MCF 10A (cell line): Measurements from ENCODE around the gene FAM118A. TPM values are rescaled to one million over a fixed set of nuclear protein-coding genes. Genes with fewer than 3 reads are reported as not detected.

Source experiments
- BruUV-seq: library from RNA; stranded (reverse); fragments of 400-500 nt; replicated peaks from 2 replicates; lab custom pipeline; 2021; lab: Mats Ljungman, UMichigan
- CTCF ChIA-PET: fragments of 300-600 bp; sonication (Branson Sonifier 250); formaldehyde crosslinking; extraction: SDS; loops from one replicate; lab custom pipeline; 2021; ENCODE audit warnings: antibody characterized with exemption, inconsistent platforms; lab: Yijun Ruan, JAX
- POLR2A ChIA-PET: fragments of 300-600, 350-650 bp; sonication (Branson Sonifier 250); formaldehyde crosslinking; extraction: SDS; loops from one replicate; lab custom pipeline; 2020; ENCODE audit warnings: antibody characterized with exemption, inconsistent platforms; lab: Yijun Ruan, JAX
- DNase-seq: peaks from one replicate; pipeline ENCODE4 v3.0.0-alpha.2; 2018; ENCODE audit not compliant: unreplicated experiment
- H3K27ac Mint-ChIP-seq: one replicate; pipeline ENCODE4 v1.8.0; 2022; ENCODE audit warnings: mild to moderate bottlenecking, low read depth, mixed read lengths; ENCODE audit not compliant: unreplicated experiment
- H3K27me3 Mint-ChIP-seq: one replicate; pipeline ENCODE4 v1.8.0; 2022; ENCODE audit warnings: mixed read lengths; ENCODE audit not compliant: insufficient read depth, unreplicated experiment
- H3K36me3 Mint-ChIP-seq: one replicate; pipeline ENCODE4 v1.8.0; 2022; ENCODE audit warnings: mild to moderate bottlenecking, moderate library complexity, mixed read lengths; ENCODE audit not compliant: insufficient read depth, unreplicated experiment
- H3K4me1 Mint-ChIP-seq: one replicate; pipeline ENCODE4 v1.8.0; 2022; ENCODE audit warnings: mixed read lengths; ENCODE audit not compliant: insufficient read depth, unreplicated experiment
- H3K4me3 Mint-ChIP-seq: one replicate; pipeline ENCODE4 v1.8.0; 2022; ENCODE audit warnings: mild to moderate bottlenecking, moderate library complexity, mixed read lengths; ENCODE audit not compliant: unreplicated experiment
- H3K9me3 Mint-ChIP-seq: one replicate; pipeline ENCODE4 v1.8.0; 2022; ENCODE audit warnings: mixed read lengths; ENCODE audit not compliant: unreplicated experiment
- intact Hi-C: fragments of 100-400 bp; cut with micrococcal nuclease; formaldehyde crosslinking; loops from 2 replicates; pipeline ENCODE4 v1.14.1; 2022
- total RNA-seq: library from RNA; stranded (reverse); gene quantifications from 2 replicates; pipeline ENCODE4 v1.2.3, GENCODE V29; 2022
- TF ChIP-seq, protein P1 (sequence below): fragments of 200-600 bp; IDR thresholded peaks from one replicate; pipeline ENCODE4 v1.8.0; 2022; ENCODE audit warnings: antibody characterized with exemption, mild to moderate bottlenecking; ENCODE audit not compliant: unreplicated experiment

FAM118A gene
- total RNA-seq, 1 experiment from 2014 or later: 16.7 TPM

DNA sequence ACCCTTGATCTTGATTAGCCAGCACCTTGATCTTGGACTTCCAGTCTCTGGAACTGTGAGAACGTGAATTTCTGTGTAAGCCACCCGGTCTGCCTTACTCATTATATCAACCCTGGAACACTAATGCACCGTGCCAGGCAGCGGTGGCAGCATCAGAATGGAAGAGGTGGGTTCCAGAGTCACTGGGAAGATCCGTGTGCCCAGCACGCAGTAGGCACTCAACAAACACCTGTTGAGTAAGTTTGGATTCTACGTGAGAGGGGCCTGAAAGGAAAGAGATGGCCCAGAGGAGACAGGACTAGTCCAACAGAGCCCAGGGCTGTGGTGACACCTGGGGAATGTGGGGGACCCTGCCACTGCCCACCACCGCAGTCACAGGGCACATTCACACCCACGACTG is 31.6 kb upstream of the FAM118A start:
- DNase-seq: no peak
- intact Hi-C loops: no loop called here
- TF ChIP-seq, protein P1, sequence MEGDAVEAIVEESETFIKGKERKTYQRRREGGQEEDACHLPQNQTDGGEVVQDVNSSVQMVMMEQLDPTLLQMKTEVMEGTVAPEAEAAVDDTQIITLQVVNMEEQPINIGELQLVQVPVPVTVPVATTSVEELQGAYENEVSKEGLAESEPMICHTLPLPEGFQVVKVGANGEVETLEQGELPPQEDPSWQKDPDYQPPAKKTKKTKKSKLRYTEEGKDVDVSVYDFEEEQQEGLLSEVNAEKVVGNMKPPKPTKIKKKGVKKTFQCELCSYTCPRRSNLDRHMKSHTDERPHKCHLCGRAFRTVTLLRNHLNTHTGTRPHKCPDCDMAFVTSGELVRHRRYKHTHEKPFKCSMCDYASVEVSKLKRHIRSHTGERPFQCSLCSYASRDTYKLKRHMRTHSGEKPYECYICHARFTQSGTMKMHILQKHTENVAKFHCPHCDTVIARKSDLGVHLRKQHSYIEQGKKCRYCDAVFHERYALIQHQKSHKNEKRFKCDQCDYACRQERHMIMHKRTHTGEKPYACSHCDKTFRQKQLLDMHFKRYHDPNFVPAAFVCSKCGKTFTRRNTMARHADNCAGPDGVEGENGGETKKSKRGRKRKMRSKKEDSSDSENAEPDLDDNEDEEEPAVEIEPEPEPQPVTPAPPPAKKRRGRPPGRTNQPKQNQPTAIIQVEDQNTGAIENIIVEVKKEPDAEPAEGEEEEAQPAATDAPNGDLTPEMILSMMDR: no peak
- CTCF ChIA-PET: interaction anchor here (0.8 kb wide), 1 partner anchor 10 kb away, joined by 4 read pairs; no protein-coding TSS in a partner anchor
- no peaks in the 10 kb centered on the region for H3K9me3 Mint-ChIP-seq
- no peaks in the 10 kb centered on the region for H3K36me3 Mint-ChIP-seq
- POLR2A ChIA-PET: no interaction called here
- no TSS peak for BruUV-seq
- no peaks in the 10 kb centered on the region for H3K4me1 Mint-ChIP-seq
- H3K27ac Mint-ChIP-seq: no peak overlapping the region
- peaks cover 15% of the 10 kb centered on the region for H3K27me3 Mint-ChIP-seq
- H3K4me3 Mint-ChIP-seq: no peak overlapping the region

GRCh38 chr22:45280587-45280980 is 29.1 kb upstream of the FAM118A start:
- H3K27me3 Mint-ChIP-seq: peaks cover 15% of the 10 kb centered on the region
- no TSS peak for BruUV-seq
- intact Hi-C loops: no loop called here
- no peak overlapping the region for H3K27ac Mint-ChIP-seq
- no peaks in the 10 kb centered on the region for H3K4me1 Mint-ChIP-seq
- no peaks in the 10 kb centered on the region for H3K9me3 Mint-ChIP-seq
- CTCF ChIA-PET: interaction anchor here (0.7 kb wide), 1 partner anchor 151 kb away, joined by 3 read pairs; no protein-coding TSS in a partner anchor
- TF ChIP-seq, protein P1: no peak
- no peak for DNase-seq
- no peaks in the 10 kb centered on the region for H3K36me3 Mint-ChIP-seq
- H3K4me3 Mint-ChIP-seq: no peak overlapping the region
- POLR2A ChIA-PET: no interaction called here

GRCh38 chr22:45281010-45281409 is 28.7 kb upstream of the FAM118A start:
- POLR2A ChIA-PET: no interaction called here
- no peak overlapping the region for H3K4me3 Mint-ChIP-seq
- H3K9me3 Mint-ChIP-seq: no peaks in the 10 kb centered on the region

GRCh38 chr22:45284705-45285262 is 24.9 kb upstream of the FAM118A start, which contains the start of gene UPK3A:
TSS of gene UPK3A (plus strand) at chr22:45284949. CDS start at chr22:45285014, 65 bp downstream.
- Mint-ChIP-seq H3K27ac (no peak within 1 kb of the TSS), H3K9me3 (no peaks in the 10 kb centered on the region), H3K4me1 (no peaks in the 10 kb centered on the region), H3K4me3 (no peak within 1 kb of the TSS), H3K36me3 (no peaks in the 10 kb centered on the region), H3K27me3 (peaks cover 15% of the 10 kb centered on the region)
- intact Hi-C loops: no loop called here
- CTCF ChIA-PET: interaction anchor here (0.5 kb wide), 1 partner anchor 464 kb away, joined by 6 read pairs; no protein-coding TSS in a partner anchor
- no TSS peak for BruUV-seq
- POLR2A ChIA-PET: no interaction called here
- TF ChIP-seq, protein P1: no peak
- no peak for DNase-seq

More at GRCh38 chr22:45281010-45281409, 28.7 kb upstream of the FAM118A start:
- CTCF ChIA-PET: interaction anchor here (0.6 kb wide), 2 partner anchors 12 to 279 kb away, joined by 3 read pairs; no protein-coding TSS in a partner anchor
- intact Hi-C loops: no loop called here
- no peak for DNase-seq
- TF ChIP-seq, protein P1: no peak
- no TSS peak for BruUV-seq
- Mint-ChIP-seq H3K27me3 (peaks cover 15% of the 10 kb centered on the region), H3K27ac (no peak overlapping the region), H3K4me1 (no peaks in the 10 kb centered on the region), H3K36me3 (no peaks in the 10 kb centered on the region)
